Kidney epithelial cell (primary cell): ENCODE results near the gene STK31. TPM values are rescaled to one million over a fixed set of nuclear protein-coding genes. Genes with fewer than 3 reads are reported as not detected.

Experiments
- DNase-seq: peaks from one replicate; pipeline ENCODE4 v3.0.0-alpha.2; 2010; ENCODE audit warnings: low read depth
- H3K27me3 ChIP-seq: 2 replicates; pipeline ENCODE4 v1.6.0; 2011; ENCODE audit warnings: low read length; ENCODE audit not compliant: control insufficient read depth, insufficient read depth
- H3K36me3 ChIP-seq: 2 replicates; pipeline ENCODE4 v1.5.1; 2011; ENCODE audit warnings: low read length; ENCODE audit not compliant: control insufficient read depth, insufficient read depth
- H3K4me3 ChIP-seq: 2 replicates; pipeline ENCODE4 v1.5.1; 2011; ENCODE audit warnings: low read depth, mild to moderate bottlenecking, control low read depth, low read length
- total RNA-seq: library from RNA; depleted of rRNA; stranded (reverse); fragments of >200 nt; gene quantifications from 2 replicates; pipeline ENCODE4 v1.2.3, GENCODE V29; 2015
- TF ChIP-seq, protein P1 (sequence below): IDR thresholded peaks from 2 replicates; pipeline ENCODE4 v1.5.1; 2011; ENCODE audit warnings: mild to moderate bottlenecking, moderate library complexity, low read length, control low read depth, inconsistent platforms; ENCODE audit not compliant: insufficient read depth, poor library complexity, severe bottlenecking

Gene STK31, protein sequence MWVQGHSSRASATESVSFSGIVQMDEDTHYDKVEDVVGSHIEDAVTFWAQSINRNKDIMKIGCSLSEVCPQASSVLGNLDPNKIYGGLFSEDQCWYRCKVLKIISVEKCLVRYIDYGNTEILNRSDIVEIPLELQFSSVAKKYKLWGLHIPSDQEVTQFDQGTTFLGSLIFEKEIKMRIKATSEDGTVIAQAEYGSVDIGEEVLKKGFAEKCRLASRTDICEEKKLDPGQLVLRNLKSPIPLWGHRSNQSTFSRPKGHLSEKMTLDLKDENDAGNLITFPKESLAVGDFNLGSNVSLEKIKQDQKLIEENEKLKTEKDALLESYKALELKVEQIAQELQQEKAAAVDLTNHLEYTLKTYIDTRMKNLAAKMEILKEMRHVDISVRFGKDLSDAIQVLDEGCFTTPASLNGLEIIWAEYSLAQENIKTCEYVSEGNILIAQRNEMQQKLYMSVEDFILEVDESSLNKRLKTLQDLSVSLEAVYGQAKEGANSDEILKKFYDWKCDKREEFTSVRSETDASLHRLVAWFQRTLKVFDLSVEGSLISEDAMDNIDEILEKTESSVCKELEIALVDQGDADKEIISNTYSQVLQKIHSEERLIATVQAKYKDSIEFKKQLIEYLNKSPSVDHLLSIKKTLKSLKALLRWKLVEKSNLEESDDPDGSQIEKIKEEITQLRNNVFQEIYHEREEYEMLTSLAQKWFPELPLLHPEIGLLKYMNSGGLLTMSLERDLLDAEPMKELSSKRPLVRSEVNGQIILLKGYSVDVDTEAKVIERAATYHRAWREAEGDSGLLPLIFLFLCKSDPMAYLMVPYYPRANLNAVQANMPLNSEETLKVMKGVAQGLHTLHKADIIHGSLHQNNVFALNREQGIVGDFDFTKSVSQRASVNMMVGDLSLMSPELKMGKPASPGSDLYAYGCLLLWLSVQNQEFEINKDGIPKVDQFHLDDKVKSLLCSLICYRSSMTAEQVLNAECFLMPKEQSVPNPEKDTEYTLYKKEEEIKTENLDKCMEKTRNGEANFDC
- total RNA-seq: 0.58 and 0.89 TPM in 2 replicates

DNA sequence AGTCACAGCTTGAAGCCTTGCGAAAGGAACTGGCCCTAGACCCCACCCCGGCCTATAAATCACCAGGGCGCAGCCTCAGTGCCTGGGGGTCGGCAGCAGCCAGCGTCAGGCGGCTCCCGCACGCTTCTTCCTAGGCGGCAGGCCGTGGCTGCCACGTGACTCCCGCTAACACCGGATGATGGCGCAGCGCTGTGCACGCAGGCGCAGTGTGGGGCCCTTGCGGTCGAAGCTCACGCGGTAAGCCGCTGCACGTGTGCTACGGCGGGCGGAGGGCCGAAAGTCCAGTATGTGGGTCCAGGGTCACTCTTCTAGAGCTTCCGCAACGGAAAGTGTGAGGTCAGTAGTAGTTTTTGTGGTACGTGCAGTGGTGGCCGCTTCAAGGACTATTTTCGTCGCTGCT is at the start of gene STK31:
Gene STK31 (plus strand): TSS at position 220 of the 400 bp plus-strand sequence. CDS start 67 bp downstream, at position 287.
- Histone ChIP-seq H3K4me3 (no peak within 1 kb of the TSS), H3K36me3 (no peaks in the 10 kb centered on the region), H3K27me3 (no peaks in the 10 kb centered on the region)
- TF ChIP-seq, protein P1, sequence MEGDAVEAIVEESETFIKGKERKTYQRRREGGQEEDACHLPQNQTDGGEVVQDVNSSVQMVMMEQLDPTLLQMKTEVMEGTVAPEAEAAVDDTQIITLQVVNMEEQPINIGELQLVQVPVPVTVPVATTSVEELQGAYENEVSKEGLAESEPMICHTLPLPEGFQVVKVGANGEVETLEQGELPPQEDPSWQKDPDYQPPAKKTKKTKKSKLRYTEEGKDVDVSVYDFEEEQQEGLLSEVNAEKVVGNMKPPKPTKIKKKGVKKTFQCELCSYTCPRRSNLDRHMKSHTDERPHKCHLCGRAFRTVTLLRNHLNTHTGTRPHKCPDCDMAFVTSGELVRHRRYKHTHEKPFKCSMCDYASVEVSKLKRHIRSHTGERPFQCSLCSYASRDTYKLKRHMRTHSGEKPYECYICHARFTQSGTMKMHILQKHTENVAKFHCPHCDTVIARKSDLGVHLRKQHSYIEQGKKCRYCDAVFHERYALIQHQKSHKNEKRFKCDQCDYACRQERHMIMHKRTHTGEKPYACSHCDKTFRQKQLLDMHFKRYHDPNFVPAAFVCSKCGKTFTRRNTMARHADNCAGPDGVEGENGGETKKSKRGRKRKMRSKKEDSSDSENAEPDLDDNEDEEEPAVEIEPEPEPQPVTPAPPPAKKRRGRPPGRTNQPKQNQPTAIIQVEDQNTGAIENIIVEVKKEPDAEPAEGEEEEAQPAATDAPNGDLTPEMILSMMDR: no peak
- DNase-seq: no peak

DNA sequence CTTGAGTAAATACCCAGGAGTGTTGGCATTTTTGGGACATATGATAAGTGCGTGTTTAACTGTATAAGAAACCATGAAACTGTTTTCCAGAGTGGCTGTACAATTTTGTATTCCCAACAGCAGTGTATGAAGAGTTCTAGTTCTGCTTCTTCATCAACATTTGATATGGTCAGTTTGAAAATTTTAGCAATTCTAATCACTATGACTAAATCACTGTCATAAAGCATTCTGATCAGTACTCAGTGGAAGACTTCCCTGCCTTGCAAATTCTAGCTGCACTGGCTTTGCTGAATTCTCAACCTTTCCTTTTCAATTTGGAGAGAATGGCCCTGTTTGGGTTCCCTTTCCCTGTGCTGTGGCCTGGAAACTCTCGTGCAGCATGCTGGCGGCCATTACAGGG is 48.6 kb upstream of the STK31 start:
- H3K4me3 ChIP-seq: no peak overlapping the region
- DNase-seq: no peak
- no peaks in the 10 kb centered on the region for H3K27me3 ChIP-seq
- no peaks in the 10 kb centered on the region for H3K36me3 ChIP-seq
- TF ChIP-seq, protein P1: no peak

DNA sequence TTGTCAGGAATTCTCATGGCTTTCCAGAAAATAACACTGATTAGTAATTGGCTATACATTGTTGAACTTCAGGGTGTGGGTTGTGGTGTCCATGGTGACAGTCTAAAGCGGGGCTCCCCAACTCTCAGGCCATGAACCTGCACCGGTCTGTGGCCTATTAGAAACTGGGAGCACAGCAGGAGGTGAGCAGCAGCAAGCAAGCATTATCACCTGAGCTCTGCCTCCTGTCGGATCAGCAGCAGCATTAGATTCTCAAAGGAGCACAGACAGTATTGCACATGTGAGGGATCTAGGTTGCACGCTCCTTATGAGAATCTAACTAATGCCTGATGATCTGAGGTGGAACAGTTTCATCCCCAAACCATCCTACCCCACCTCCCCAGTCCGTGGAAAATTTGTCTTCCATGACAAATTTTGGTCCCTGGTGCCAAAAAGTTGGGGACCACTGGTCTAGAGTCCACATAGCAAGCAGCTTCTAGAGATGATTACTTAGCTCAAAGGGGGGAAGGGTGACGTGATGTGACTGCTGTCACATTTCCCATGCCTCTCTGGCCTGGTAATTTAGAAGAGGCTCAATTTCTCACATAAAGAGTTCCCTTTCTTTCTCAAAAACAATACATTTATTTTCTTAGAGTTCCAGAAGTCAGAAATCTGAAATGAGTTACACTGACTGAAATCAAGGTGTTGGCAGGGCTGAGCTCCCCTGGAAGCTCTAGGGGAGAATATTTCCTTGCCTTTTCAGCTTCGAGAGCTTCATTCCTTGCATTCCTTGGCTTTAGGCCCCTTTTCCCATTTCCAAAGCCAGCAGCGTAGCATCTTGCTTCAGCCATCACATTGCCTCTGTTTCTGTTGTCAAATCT is 47.7 kb upstream of the STK31 start:
- no peak for DNase-seq
- Histone ChIP-seq H3K36me3 (no peaks in the 10 kb centered on the region), H3K4me3 (no peak overlapping the region), H3K27me3 (no peaks in the 10 kb centered on the region)
- TF ChIP-seq, protein P1: no peak

DNA sequence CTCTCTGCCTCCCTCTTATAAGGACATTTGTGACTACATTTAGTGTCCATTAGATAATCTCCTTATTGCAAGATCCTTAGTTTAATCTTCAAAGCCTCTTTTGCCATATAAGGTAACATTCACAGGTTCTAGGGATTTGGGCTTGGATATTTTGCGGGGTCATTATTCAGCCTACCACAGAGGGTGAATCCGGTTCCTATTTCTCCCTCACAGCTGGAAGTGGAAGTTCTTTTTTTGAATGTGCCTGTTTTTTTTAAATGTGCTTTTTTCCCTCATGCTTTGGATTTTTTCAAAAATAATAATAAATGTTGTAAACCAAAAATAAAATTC is 47.1 kb upstream of the STK31 start:
- Histone ChIP-seq H3K4me3 (no peak overlapping the region), H3K36me3 (no peaks in the 10 kb centered on the region), H3K27me3 (no peaks in the 10 kb centered on the region)
- TF ChIP-seq, protein P1: no peak
- no peak for DNase-seq

DNA sequence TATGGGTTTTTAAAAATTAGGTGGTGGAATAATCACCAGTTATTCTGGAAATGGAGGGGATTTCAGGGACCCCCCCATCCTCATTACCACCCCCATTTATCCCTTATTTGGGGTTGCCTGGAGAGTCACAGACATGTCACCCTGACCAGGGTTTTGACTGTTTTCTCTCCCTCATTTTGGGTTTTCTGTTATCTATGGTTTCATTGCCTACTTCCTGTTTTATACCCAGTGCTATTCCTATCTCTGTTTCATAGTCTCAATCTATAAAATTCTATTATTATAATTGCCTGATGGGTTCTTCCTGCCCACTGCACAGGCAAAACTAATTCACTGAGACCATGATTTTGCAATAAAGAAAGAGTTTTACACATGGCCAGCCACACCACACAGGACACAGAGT is 45.9 kb upstream of the STK31 start:
- TF ChIP-seq, protein P1: no peak
- no peaks in the 10 kb centered on the region for H3K36me3 ChIP-seq
- H3K4me3 ChIP-seq: no peak overlapping the region
- H3K27me3 ChIP-seq: no peaks in the 10 kb centered on the region
- DNase-seq: no peak
